ENCODE data around the gene CAPN15.
A peak's percentile ranks its signal among the peaks of the same experiment; 100 is the strongest.

Gene CAPN15

DNA sequence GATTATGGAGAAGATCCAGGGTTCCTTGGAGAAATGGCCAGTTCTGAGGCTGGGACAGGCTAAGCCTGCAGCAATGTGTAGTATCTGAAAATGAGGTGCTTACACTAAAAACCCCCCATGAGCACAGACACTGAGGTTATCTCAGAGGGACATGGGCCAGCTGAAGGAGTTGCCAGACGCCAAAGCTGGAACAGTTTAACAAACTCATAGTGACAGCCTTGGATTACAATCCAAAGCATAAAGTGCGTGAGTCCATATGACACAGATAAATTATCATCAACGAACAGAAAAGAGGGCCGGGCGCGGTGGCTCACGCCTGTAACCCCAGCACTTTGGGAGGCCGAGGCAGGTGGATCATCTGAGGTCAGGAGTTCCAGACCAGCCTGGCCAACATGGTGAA, 11.2 kb upstream of the CAPN15 start:
- H3K4me3 ChIP-seq (ENCODE audit: low read length): no peak overlapping the region
- TF ChIP-seq, protein P1, sequence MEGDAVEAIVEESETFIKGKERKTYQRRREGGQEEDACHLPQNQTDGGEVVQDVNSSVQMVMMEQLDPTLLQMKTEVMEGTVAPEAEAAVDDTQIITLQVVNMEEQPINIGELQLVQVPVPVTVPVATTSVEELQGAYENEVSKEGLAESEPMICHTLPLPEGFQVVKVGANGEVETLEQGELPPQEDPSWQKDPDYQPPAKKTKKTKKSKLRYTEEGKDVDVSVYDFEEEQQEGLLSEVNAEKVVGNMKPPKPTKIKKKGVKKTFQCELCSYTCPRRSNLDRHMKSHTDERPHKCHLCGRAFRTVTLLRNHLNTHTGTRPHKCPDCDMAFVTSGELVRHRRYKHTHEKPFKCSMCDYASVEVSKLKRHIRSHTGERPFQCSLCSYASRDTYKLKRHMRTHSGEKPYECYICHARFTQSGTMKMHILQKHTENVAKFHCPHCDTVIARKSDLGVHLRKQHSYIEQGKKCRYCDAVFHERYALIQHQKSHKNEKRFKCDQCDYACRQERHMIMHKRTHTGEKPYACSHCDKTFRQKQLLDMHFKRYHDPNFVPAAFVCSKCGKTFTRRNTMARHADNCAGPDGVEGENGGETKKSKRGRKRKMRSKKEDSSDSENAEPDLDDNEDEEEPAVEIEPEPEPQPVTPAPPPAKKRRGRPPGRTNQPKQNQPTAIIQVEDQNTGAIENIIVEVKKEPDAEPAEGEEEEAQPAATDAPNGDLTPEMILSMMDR (conservative IDR thresholded peaks at IDR 0.05; ENCODE audit: low read length): no peak
- no peak for DNase-seq (ENCODE audit: low read depth)

DNA sequence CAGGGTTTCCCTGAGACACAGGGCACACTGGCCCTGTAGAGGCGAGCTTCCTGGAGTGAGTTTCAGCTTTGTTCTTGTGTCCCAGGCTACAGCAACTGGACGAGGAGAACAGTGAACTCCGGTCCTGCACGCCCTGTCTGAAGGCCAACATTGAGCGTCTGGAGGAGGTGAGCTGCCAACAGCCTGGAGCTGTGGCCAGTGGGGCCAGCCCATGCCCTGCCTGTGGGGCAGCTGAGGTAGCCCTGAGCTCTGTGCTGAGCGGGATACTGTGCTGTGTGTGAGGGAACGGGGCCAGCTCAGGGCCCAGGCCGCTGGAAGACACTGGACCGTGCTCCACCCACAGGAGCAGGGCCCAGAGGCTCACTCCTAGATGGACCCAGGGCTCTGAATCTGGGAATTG, 8.7 kb upstream of the CAPN15 start:
- no peak for DNase-seq (ENCODE audit: low read depth)
- TF ChIP-seq, protein P1 (conservative IDR thresholded peaks at IDR 0.05; ENCODE audit: low read length): no peak
- no peak overlapping the region for H3K4me3 ChIP-seq (ENCODE audit: low read length)

DNA sequence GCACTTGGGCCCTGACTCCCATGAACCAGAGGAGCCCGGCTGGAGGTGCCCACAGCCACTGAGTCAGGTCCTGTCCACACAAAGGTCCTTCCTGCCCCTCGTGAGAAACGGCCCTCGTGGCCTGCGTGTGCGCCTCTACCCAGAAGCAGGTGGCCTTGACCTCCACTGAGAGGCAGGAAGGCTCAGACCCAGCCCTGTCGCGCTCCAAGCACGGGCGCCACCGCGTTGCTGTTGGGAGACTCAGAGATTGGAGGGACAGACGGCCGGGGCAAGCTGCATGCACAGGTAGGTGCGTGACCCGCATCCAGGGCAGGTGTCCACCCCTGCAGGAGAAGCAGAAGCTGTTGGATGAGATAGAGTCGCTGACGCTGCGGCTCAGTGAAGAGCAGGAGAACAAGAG, 8.1 kb upstream of the CAPN15 start:
- no peak overlapping the region for H3K4me3 ChIP-seq (ENCODE audit: low read length)
- DNase-seq (ENCODE audit: low read depth): no peak
- TF ChIP-seq, protein P1 (conservative IDR thresholded peaks at IDR 0.05; ENCODE audit: low read length): no peak

DNA sequence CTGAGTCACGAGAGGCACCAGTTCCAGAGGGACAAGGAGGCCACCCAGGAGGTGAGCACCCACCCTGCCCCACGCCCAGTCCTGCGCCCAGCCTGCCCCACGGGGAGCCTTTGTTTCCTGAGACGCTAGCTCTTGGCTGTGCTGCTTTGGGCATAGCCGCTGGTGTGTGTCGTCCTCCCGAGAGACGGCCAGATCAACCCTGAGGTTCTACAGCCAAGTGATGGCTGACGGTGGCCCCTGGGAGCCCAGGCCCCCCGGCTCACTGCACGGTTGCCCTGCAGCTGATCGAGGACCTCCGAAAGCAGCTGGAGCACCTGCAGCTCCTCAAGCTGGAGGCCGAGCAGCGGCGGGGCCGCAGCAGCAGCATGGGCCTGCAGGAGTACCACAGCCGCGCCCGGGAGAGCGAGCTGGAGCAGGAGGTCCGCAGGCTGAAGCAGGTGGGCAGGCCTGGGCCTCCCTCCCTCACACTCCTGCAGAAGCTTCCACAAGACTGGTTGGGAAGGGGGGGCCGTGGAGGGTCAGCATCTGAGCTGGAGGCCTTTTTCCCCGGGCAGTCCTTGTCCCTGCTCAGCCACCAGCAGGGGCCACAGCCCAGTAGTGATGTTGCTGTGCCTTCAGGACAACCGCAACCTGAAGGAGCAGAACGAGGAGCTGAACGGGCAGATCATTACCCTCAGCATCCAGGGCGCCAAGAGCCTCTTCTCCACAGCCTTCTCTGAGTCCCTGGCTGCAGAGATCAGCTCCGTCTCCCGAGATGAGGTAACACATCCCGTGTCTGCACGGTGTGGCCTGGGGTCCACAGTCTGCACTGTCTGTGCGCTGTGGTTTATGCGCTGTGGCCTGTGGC, 7.4 kb upstream of the CAPN15 start:
- no peak overlapping the region for H3K4me3 ChIP-seq (ENCODE audit: low read length)
- TF ChIP-seq, protein P1 (conservative IDR thresholded peaks at IDR 0.05; ENCODE audit: low read length): no peak
- no peak for DNase-seq (ENCODE audit: low read depth)

DNA sequence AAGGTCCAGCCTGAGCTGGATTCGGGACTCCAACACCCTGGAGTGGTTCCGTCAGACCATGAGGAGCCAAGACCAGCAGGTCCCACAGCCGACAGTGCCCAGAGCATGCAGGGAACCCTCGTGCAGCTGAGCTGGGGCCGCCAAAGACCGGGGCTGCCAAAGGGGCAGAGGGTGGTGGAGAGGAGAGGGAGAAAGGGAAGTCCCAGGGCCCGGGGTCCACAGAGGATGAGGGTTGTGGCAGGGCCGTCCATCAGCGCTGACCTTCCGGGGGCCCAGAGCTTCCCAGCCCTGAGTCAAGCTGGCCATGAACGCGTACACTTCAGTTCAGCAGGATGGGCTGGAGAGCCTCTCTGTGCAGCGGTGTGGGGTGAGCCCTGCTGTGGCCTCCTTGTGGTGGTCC, 6.7 kb upstream of the CAPN15 start:
- TF ChIP-seq, protein P1 (conservative IDR thresholded peaks at IDR 0.05; ENCODE audit: low read length): no peak
- no peak overlapping the region for H3K4me3 ChIP-seq (ENCODE audit: low read length)
- DNase-seq (ENCODE audit: low read depth): no peak

DNA sequence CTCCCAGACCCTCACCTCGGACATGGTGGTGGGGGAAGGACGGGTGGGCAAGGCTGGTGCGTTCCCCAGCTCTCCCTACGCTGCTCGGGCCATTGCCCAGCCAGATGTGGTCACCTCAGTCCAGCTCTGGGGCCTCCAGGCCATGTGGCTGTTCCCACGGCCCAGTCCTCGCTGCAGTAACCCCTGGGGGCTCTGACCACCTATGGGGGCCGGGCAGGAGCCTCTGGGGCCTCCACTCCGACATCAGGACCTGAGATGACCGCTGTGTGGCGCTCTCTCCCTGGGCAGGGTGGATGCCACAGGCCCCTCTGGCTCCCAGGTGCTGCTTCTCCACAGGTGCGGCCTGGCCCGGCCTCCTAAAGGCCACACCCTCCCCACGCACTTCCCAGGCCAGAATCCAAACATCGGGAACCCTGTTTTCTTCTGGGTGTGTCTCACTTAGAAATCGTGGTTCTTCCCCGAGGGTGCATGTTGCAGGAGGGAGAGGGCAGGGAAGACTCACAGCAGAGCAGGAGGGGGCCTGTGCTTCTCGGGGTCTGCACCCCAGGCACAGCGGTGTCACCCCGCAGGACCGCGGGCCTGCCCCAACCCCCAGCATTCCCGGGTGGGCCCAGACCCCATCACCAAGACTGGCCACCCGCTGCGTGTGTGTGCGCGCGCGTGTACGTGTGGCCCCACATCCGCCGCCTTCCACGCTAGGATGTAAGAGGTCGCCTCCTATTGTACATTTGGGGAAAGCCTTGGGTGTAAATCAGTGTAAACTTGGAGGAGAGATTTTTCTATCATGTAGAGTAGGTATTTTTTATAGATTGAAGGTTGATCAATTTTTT, 5.9 kb upstream of the CAPN15 start:
- H3K4me3 ChIP-seq (ENCODE audit: low read length): no peak overlapping the region
- TF ChIP-seq, protein P1 (conservative IDR thresholded peaks at IDR 0.05; ENCODE audit: low read length): 0 out of 2 replicates have a peak, but pooled peaks have one; percentile 2
- no peak for DNase-seq (ENCODE audit: low read depth)
